Right lung (tissue), 5 donors: Measurements from ENCODE around the gene RGS7BP. TPM values are rescaled to one million over a fixed set of nuclear protein-coding genes. Genes with fewer than 3 reads are reported as not detected.

Experiments
- DNase-seq, 2 donors: peaks; one replicate each; pipeline ENCODE4 v3.0.0-alpha.2; 2013
- polyA plus RNA-seq, 5 donors: library from polyadenylated mRNA; unstranded; fragments of 120-200 nt; gene quantifications; one replicate each; pipeline versions ENCODE4 v1.2.1 to v1.2.3, GENCODE V29; 2013; ENCODE audit warnings: inconsistent platforms in 1 of 5, low replicate concordance in 1 of 5; ENCODE audit not compliant: insufficient read length in 5 of 5, insufficient read depth in 1 of 5

Gene RGS7BP
- polyA plus RNA-seq, 5 donors, result 10.6 to 29.7 (median 20.8) TPM

DNA sequence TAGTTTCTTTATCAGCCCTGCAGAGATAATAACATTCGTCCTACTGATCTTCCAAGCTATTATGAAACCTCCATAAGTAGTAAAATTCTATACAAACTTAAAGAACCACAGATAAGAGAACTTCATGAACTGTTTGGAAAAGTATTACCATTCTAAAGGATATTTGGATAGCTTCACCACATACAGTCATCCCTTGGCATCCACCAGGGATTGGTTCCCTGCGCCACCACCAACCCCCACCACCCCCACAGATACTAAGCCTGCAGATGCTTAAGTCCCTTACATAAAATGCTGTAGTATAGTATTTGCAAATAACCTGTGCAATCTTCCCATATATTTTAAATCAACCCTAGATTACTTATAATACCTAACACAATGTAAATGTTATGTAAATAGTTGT lies 123.1 kb downstream of the RGS7BP start:
- no peak for DNase-seq

DNA sequence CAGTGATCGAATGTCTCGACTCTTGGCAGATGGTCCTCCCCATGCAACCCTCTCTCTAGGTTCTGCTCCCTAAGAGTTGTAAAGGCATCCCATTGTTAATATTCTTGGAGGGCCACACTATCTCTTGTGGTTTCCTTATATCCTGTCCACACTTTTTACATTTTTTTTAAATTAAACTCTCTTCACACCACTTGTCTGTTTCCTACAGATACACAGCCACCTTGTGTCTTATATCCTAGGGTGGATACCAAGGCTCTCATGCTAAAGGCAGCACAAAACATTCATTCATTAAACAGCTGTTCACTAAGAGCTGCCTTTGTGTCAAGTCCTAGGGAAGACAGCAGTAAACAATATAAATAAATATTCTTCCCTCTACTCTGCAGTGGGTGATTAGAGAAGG lies 124.0 kb downstream of the RGS7BP start:
- no peak for DNase-seq

GRCh38 chr5:64632251-64632650 lies 126.4 kb downstream of the RGS7BP start:
- peak; percentile 52 to 57 for DNase-seq

GRCh38 chr5:64634997-64635686 lies 129.3 kb downstream of the RGS7BP start:
- DNase-seq, result peak; percentile 27 to 56

DNA sequence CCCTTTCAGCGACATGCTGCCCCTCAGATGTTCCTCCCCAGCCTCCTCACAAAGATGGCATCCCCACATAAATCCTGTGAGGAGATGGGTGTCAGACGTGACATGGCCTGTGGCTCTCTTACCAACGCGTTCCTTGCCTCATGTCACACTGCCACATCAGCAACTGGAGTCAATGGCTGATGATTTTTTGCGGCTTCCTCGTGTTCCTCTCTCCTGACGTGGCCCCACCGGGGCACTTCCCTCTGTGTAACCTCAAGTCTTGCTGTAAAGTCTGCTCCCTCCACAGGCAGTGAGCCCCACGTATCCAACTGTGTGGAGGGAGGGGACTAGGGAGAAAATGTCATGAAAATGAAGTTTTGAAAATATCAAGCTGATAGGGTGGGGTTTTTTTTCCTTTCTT lies 131.3 kb downstream of the RGS7BP start:
- no peak for DNase-seq

GRCh38 chr5:64637837-64638443 lies 132.1 kb downstream of the RGS7BP start:
- no peak for DNase-seq

DNA sequence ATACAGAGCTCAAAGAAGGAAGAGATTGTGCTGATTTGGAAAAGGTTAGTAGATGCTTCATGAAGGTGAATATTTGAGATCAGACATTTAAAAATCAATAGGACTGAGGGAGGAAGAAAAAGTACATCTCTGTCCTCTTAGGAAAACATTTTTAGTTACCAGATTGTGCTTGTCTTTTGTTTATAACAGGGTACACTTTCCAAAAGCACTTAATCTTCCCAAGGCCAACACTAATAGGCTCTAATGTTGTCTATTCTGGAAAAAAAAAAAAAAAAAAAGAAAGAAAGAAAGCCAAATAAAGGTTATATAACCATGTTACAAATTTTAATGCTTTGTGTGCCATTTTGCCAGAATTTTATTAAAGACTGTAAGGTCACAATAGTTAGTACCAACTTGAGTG lies 139.0 kb downstream of the RGS7BP start:
- peak in 1 of 2 donors; percentile 37 for DNase-seq

- no peak for DNase-seq
Measured at GRCh38 chr5:64646169-64646568, 140.4 kb downstream of the RGS7BP start.

- DNase-seq, result no peak
Measured at GRCh38 chr5:64649512-64649911, 143.7 kb downstream of the RGS7BP start.

GRCh38 chr5:64653766-64654560 lies 148.1 kb downstream of the RGS7BP start:
- no peak for DNase-seq

DNA sequence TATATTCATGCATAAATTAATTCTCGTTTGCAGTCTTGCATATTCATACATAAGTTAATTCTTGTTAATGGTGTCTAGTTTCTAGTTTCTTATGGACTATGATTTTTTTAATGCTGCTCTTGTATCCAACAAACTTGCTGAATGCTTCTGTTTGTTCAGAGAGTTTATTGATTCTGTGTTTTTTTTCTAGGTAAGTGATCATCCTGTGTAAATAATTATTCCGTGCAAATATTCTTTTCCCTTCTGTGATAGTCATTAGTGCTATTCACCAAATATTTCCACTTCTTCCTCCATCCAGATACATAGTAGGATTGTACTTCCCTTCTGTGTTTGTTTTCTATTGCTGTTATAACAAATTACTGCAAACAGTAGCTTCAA lies 148.7 kb downstream of the RGS7BP start:
- DNase-seq, result no peak

DNA sequence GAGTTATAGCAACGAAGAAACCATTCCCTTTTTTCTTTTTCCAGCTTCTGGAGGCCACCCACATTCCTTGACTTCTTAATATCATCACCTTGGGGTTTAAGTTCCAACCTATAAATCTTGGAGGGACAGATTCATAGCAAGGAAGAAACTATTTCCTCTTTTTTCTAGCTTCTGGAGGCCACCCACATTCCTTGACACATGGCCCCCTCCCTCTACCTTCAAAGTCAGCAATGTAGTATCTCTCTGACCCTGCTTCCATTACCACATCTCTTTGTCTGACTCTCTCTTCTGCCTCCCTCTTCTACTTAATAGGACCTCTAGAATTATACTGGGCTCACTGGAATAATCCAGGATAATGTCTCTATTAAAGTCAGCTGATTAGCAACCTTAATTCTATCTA lies 149.8 kb downstream of the RGS7BP start:
- DNase-seq, result no peak

- peak; percentile 65 to 77 for DNase-seq
Measured at GRCh38 chr5:64659289-64659688, 153.5 kb downstream of the RGS7BP start.

Other genes starting within 250 kb of the RGS7BP start
- gene SHISAL2B, start 184.5 kb downstream of the RGS7BP start, polyA plus RNA-seq, result 10 to 100 TPM in 2 of 5 donors, 1 to 10 TPM in 3; 7.8 to 15.4 (median 9.3) TPM